CD4-positive, alpha-beta T cell (primary cell): ENCODE measurements around the gene FAM9A. TPM values are rescaled to one million over a fixed set of nuclear protein-coding genes. Genes with fewer than 3 reads are reported as not detected.

Experiments used
- ATAC-seq: fragments of 200-7000 bp; cut with Tn5 transposase; one replicate; pipeline ENCODE4 v1.10.0; 2022; ENCODE audit warnings: mild to moderate bottlenecking; ENCODE audit not compliant: poor library complexity
- CTCF ChIA-PET: fragments of 350-600 bp; sonication (Branson Sonifier 250); formaldehyde crosslinking; loops from one replicate; lab custom pipeline; 2021; ENCODE audit warnings: antibody characterized with exemption, inconsistent platforms; lab: Charles Lee
- POLR2A ChIA-PET: fragments of 350-600 bp; sonication (Branson Sonifier 250); formaldehyde crosslinking; loops from one replicate; lab custom pipeline; 2021; ENCODE audit warnings: antibody characterized with exemption, inconsistent platforms; lab: Charles Lee
- DNase-seq, 14 experiments: peaks; one replicate each; pipeline ENCODE4 v3.0.0-alpha.2; 2013 to 2020; ENCODE audit warnings: mixed read lengths in 2 of 14
- H3K27ac ChIP-seq, 2 donors: one replicate each; pipeline versions ENCODE4 v1.5.1 to v1.7.0; 2013; ENCODE audit warnings: low read length in 2 of 2, low read depth in 1 of 2, mild to moderate bottlenecking in 1 of 2
- H3K27me3 ChIP-seq, 2 experiments: 1 replicate in 1 of 2; 2 replicates in 1 of 2; pipeline versions ENCODE4 v1.6.1 to v1.7.0; 2013; ENCODE audit warnings: low read length in 2 of 2, control low read depth in 1 of 2, mild to moderate bottlenecking in 1 of 2, moderate library complexity in 1 of 2; ENCODE audit not compliant: insufficient read depth in 2 of 2, control insufficient read depth in 1 of 2
- H3K36me3 ChIP-seq: one replicate; pipeline ENCODE4 v1.6.1; 2013; ENCODE audit warnings: low read length, control low read depth; ENCODE audit not compliant: insufficient read depth
- H3K4me1 ChIP-seq: one replicate; pipeline ENCODE4 v1.6.1; 2013; ENCODE audit warnings: low read length, control low read depth; ENCODE audit not compliant: insufficient read depth
- H3K4me3 ChIP-seq: one replicate; pipeline ENCODE4 v1.5.1; 2013; ENCODE audit warnings: mild to moderate bottlenecking, low read length, moderate library complexity
- H3K9me3 ChIP-seq, 2 experiments: 1 replicate in 1 of 2; 2 replicates in 1 of 2; pipeline versions ENCODE4 v1.6.1 to v1.7.0; 2013; ENCODE audit warnings: low read length in 2 of 2, mild to moderate bottlenecking in 2 of 2, control low read depth in 1 of 2, moderate library complexity in 1 of 2; ENCODE audit not compliant: control insufficient read depth in 1 of 2, insufficient read depth in 1 of 2
- H3K27ac Mint-ChIP-seq: one replicate; pipeline ENCODE4 v1.8.0; 2020; ENCODE audit warnings: mixed read lengths
- H3K27me3 Mint-ChIP-seq: one replicate; pipeline ENCODE4 v1.8.0; 2021; ENCODE audit warnings: mixed read lengths
- H3K36me3 Mint-ChIP-seq: one replicate; pipeline ENCODE4 v1.8.0; 2021; ENCODE audit warnings: low read depth, mixed read lengths
- H3K4me1 Mint-ChIP-seq: one replicate; pipeline ENCODE4 v1.8.0; 2021; ENCODE audit warnings: low read depth, mixed read lengths
- H3K4me3 Mint-ChIP-seq: one replicate; pipeline ENCODE4 v1.8.0; 2020; ENCODE audit warnings: mild to moderate bottlenecking, mixed read lengths
- H3K9me3 Mint-ChIP-seq: one replicate; pipeline ENCODE4 v1.8.0; 2020; ENCODE audit warnings: mixed read lengths
- intact Hi-C, 2 experiments: fragments of 100-400 bp; cut with DNase I in 1 of 2; cut with micrococcal nuclease in 1 of 2; formaldehyde crosslinking; loops; one replicate each; pipeline versions ENCODE4 v1.15.1 to v1.9.0; 2023 to 2025; cut with DNase I, micrococcal nuclease
- total RNA-seq, 174 experiments: library from RNA in 2 of 174; stranded (reverse) in 2 of 174; gene quantifications; one replicate each; pipeline ENCODE4 v1.2.3 and lab custom pipeline; 2021 to 2026
- TF ChIP-seq, protein P1 (sequence below): fragments of 200-600 bp; IDR thresholded peaks from one replicate; pipeline ENCODE4 v1.8.0; 2022; ENCODE audit warnings: antibody characterized with exemption, mild to moderate bottlenecking

The FAM9A gene
- total RNA-seq, 2 experiments from 2014 or later: not detected

DNA sequence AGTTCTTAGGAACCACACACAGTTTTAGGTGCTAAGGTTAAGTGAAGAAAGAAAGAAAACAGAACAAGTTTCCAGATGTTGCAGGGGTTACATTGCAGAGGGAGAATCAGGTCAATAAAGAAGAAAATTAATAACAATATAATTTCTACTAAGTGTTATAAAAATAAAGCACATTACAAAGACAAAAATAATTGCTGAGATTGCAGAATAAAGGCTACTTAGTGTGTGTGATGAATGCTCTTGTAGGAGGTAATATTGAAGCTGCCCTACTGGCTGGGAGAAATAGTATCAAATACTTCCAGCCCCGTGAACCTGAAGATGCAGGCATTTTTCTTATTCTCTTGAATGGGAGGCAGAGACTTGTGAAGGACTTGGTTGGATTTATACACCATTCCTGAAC, 33.2 kb upstream of the FAM9A start:
- Mint-ChIP-seq H3K4me1 (no peaks in the 10 kb centered on the region), H3K9me3 (no peaks in the 10 kb centered on the region), H3K4me3 (no peak overlapping the region), H3K27ac (no peak overlapping the region), H3K27me3 (peaks cover 25% of the 10 kb centered on the region), H3K36me3 (no peaks in the 10 kb centered on the region)
- ATAC-seq: no peak
- no peak for DNase-seq
- no peak overlapping the region for H3K4me3 ChIP-seq
- H3K4me1 ChIP-seq: no peaks in the 10 kb centered on the region
- no peaks in the 10 kb centered on the region for H3K36me3 ChIP-seq
- no peaks in the 10 kb centered on the region for H3K9me3 ChIP-seq
- ChIA-PET POLR2A (no interaction called here), CTCF (no interaction called here)
- intact Hi-C loops: no loop called here
- no peaks in the 10 kb centered on the region for H3K27me3 ChIP-seq
- H3K27ac ChIP-seq: no peak overlapping the region
- TF ChIP-seq, protein P1, sequence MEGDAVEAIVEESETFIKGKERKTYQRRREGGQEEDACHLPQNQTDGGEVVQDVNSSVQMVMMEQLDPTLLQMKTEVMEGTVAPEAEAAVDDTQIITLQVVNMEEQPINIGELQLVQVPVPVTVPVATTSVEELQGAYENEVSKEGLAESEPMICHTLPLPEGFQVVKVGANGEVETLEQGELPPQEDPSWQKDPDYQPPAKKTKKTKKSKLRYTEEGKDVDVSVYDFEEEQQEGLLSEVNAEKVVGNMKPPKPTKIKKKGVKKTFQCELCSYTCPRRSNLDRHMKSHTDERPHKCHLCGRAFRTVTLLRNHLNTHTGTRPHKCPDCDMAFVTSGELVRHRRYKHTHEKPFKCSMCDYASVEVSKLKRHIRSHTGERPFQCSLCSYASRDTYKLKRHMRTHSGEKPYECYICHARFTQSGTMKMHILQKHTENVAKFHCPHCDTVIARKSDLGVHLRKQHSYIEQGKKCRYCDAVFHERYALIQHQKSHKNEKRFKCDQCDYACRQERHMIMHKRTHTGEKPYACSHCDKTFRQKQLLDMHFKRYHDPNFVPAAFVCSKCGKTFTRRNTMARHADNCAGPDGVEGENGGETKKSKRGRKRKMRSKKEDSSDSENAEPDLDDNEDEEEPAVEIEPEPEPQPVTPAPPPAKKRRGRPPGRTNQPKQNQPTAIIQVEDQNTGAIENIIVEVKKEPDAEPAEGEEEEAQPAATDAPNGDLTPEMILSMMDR: no peak

DNA sequence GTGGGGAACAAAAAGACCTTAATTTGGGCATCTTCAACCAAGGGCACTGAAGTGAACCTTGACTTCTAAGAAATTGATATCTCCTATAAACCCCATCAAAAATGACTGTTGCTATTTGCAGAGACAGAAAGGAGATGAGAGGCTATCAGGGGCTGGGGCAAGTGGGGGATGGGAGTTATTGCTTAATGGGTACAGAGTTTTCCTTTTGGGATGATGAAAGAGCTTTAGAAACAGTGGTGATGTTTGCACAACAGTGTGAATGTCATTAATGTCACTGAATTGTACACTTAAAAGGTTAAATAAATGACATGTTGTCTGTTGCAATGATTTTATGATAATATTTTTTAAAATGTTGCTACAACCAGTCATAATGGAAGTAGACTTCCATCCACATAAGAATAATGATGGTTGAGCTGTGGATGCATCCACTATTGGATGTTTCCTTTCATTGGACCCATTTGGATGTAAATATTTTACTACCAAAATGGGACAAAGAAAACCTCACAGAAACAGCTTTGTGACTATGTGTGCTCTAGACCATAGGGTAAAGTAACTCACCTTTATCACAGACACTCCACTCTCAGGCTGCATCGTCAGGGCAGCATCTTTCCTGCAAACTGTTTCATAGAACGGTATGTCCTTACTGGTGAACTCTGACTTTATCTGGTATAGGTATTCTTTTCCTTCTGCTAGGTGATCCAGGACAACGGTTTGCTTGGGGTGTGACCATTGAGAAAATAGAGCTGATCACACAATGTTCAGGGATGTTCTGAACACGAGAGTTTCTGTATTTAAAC, 31.6 kb upstream of the FAM9A start:
- intact Hi-C loops: no loop called here
- no peaks in the 10 kb centered on the region for H3K36me3 ChIP-seq
- TF ChIP-seq, protein P1: no peak
- Mint-ChIP-seq H3K4me1 (no peaks in the 10 kb centered on the region), H3K9me3 (no peaks in the 10 kb centered on the region), H3K27me3 (peaks cover 36% of the 10 kb centered on the region), H3K27ac (no peak overlapping the region), H3K4me3 (no peak overlapping the region), H3K36me3 (no peaks in the 10 kb centered on the region)
- no peak overlapping the region for H3K4me3 ChIP-seq
- no peak overlapping the region for H3K27ac ChIP-seq
- H3K27me3 ChIP-seq: no peaks in the 10 kb centered on the region
- ATAC-seq (no peak), DNase-seq (no peak)
- no peaks in the 10 kb centered on the region for H3K4me1 ChIP-seq
- H3K9me3 ChIP-seq: no peaks in the 10 kb centered on the region
- CTCF ChIA-PET: no interaction called here
- POLR2A ChIA-PET: no interaction called here

DNA sequence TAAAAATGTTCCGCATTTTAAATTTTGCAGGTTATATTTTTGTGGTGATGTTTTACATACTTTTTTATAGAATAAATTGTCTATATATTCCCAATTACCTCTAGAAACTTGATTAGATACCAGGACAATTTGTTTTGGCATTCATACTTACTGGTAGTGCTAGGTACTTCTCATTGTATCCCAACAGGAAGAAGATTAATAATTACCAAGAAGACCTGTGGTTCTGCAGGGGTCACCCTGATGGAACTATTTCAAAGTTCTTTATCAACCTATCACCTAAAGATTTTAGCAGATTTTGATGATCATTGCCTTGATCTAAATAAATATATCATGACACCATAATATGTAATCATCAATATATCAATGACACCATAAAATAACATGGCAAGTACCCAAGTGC, 22.5 kb upstream of the FAM9A start:
- Histone ChIP-seq H3K27me3 (peaks cover 0 to 3% of the 10 kb centered on the region in 2 experiments), H3K4me1 (no peaks in the 10 kb centered on the region), H3K4me3 (no peak overlapping the region), H3K9me3 (no peaks in the 10 kb centered on the region), H3K27ac (no peak overlapping the region), H3K36me3 (no peaks in the 10 kb centered on the region)
- H3K27ac Mint-ChIP-seq: no peak overlapping the region
- TF ChIP-seq, protein P1: no peak
- no peaks in the 10 kb centered on the region for H3K9me3 Mint-ChIP-seq
- no peak overlapping the region for H3K4me3 Mint-ChIP-seq
- no peaks in the 10 kb centered on the region for H3K36me3 Mint-ChIP-seq
- intact Hi-C loops: no loop called here
- ChIA-PET CTCF (no interaction called here), POLR2A (no interaction called here)
- ATAC-seq (no peak), DNase-seq (no peak)
- peaks cover 20% of the 10 kb centered on the region for H3K27me3 Mint-ChIP-seq
- H3K4me1 Mint-ChIP-seq: no peaks in the 10 kb centered on the region
